ENCODE data around the gene PUS10. TPM values are rescaled to one million over a fixed set of nuclear protein-coding genes. Genes with fewer than 3 reads are reported as not detected.
"Not testable (repeated sequence)": the region's sequence is repeated elsewhere in the genome, so short reads cannot be mapped to it uniquely, and the experiment has no call there.

Gene PUS10
- polyA plus RNA-seq, 1 donor (not counting 4 experiments of a cell fraction or from before 2014, with no cell fraction given): 4.8 TPM

DNA sequence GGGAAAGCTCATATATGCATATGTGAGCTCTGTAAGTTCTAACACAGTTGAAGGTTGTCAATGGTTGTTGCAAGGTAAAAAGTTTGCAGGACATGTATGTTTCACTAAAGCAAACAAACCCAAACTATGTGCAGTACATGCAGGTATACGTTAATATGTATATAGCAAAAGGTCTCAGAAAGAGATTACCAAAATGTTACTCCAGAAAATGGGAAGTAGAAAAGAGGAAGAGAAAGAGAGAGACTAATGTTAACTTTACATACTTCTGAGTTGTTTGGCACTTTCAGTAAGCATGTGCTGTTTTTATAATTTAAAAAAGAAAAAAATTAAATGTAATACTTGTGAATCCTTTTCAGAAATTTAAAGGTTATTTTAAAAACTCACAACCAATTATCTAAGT lies 33.3 kb downstream of the PUS10 start:
- dilution Hi-C loops (cut with MboI; ENCODE audit: extremely low pct_ligation_motif_present, low sequenced_read_pairs): no loop called here
- no peak for FAIRE-seq

DNA sequence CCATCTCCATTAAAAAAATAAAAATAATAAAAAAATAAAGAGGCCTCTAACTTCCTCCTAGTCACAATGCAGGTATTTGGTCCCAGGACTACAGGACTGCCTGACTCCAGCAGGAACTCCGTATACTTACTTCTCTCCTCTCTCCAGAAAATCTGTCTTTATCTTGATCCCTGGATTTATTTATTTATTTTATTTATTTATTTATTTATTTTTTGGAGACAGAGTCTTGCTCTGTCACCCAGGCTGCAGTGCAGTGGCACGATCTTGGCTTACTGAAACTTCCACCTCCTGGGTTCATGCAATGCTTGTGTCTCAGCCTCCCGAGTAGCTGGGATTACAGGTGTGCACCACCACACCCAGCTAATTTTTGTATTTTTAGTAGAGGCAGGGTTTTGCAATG lies 36.0 kb downstream of the PUS10 start:
- H3K36me3 ChIP-seq (ENCODE audit: control insufficient read depth in 2 of 2, extremely low read depth in 1 of 2, insufficient read depth in 2 of 2, low read length in 2 of 2); H3K4me3 ChIP-seq (ENCODE audit: control insufficient read depth in 2 of 3, extremely low read depth in 1 of 3, insufficient read depth in 2 of 3, low read depth in 1 of 3, low read length in 3 of 3); dilution Hi-C loops (cut with MboI; ENCODE audit: extremely low pct_ligation_motif_present, low sequenced_read_pairs); H3K9ac ChIP-seq (ENCODE audit: control insufficient read depth, extremely low read depth, insufficient read depth, low read length); DNase-seq (ENCODE audit: low read depth, low spot score); H3K4me2 ChIP-seq (ENCODE audit: control insufficient read depth, extremely low read depth, insufficient read depth, low read depth, low read length); H2AFZ ChIP-seq (ENCODE audit: control insufficient read depth, low read length); H3K9me1 ChIP-seq (ENCODE audit: control insufficient read depth, extremely low read depth, insufficient read depth, low read length); FAIRE-seq; H3K4me1 ChIP-seq (ENCODE audit: control insufficient read depth, extremely low read depth, insufficient read depth, low read length); H4K20me1 ChIP-seq (ENCODE audit: control insufficient read depth, extremely low read depth, insufficient read depth, low read length); H3K27ac ChIP-seq (ENCODE audit: control insufficient read depth, insufficient read depth, low read length); H3K27me3 ChIP-seq (ENCODE audit: control insufficient read depth, extremely low read depth, insufficient read depth, low read length); H3K9me3 ChIP-seq (ENCODE audit: control insufficient read depth, low read depth, low read length); H3K79me2 ChIP-seq (ENCODE audit: control insufficient read depth, insufficient read depth, low read length): not testable (repeated sequence)

More for the DNA sequence above, 33.3 kb downstream of the PUS10 start:
- no peak overlapping the region for H3K27ac ChIP-seq (ENCODE audit: control insufficient read depth, insufficient read depth, low read length)
- H4K20me1 ChIP-seq (ENCODE audit: control insufficient read depth, extremely low read depth, insufficient read depth, low read length): no peaks in the 10 kb centered on the region
- no peaks in the 10 kb centered on the region for H3K27me3 ChIP-seq (ENCODE audit: control insufficient read depth, extremely low read depth, insufficient read depth, low read length)
- no peak overlapping the region for H3K4me3 ChIP-seq (ENCODE audit: control insufficient read depth in 2 of 3, extremely low read depth in 1 of 3, insufficient read depth in 2 of 3, low read depth in 1 of 3, low read length in 3 of 3)
- H3K9me3 ChIP-seq (ENCODE audit: control insufficient read depth, low read depth, low read length): no peaks in the 10 kb centered on the region
- no peaks in the 10 kb centered on the region for H3K4me1 ChIP-seq (ENCODE audit: control insufficient read depth, extremely low read depth, insufficient read depth, low read length)
- H2AFZ ChIP-seq (ENCODE audit: control insufficient read depth, low read length): no peak overlapping the region
- H3K79me2 ChIP-seq (ENCODE audit: control insufficient read depth, insufficient read depth, low read length): no peaks in the 10 kb centered on the region
- no peaks in the 10 kb centered on the region for H3K9me1 ChIP-seq (ENCODE audit: control insufficient read depth, extremely low read depth, insufficient read depth, low read length)
- no peak for DNase-seq (ENCODE audit: low read depth, low spot score)
- no peaks in the 10 kb centered on the region for H3K36me3 ChIP-seq (ENCODE audit: control insufficient read depth in 2 of 2, extremely low read depth in 1 of 2, insufficient read depth in 2 of 2, low read length in 2 of 2)
- H3K9ac ChIP-seq (ENCODE audit: control insufficient read depth, extremely low read depth, insufficient read depth, low read length): no peak overlapping the region
- no peak overlapping the region for H3K4me2 ChIP-seq (ENCODE audit: control insufficient read depth, extremely low read depth, insufficient read depth, low read depth, low read length)
- TF ChIP-seq EZH2 (IDR thresholded peaks at IDR 0.05; ENCODE audit: low read length): no peak
- TF ChIP-seq, protein P1, sequence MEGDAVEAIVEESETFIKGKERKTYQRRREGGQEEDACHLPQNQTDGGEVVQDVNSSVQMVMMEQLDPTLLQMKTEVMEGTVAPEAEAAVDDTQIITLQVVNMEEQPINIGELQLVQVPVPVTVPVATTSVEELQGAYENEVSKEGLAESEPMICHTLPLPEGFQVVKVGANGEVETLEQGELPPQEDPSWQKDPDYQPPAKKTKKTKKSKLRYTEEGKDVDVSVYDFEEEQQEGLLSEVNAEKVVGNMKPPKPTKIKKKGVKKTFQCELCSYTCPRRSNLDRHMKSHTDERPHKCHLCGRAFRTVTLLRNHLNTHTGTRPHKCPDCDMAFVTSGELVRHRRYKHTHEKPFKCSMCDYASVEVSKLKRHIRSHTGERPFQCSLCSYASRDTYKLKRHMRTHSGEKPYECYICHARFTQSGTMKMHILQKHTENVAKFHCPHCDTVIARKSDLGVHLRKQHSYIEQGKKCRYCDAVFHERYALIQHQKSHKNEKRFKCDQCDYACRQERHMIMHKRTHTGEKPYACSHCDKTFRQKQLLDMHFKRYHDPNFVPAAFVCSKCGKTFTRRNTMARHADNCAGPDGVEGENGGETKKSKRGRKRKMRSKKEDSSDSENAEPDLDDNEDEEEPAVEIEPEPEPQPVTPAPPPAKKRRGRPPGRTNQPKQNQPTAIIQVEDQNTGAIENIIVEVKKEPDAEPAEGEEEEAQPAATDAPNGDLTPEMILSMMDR (optimal IDR thresholded peaks at IDR 0.05 in 1 of 3, IDR thresholded peaks at IDR 0.05 in 1 of 3, conservative IDR thresholded peaks at IDR 0.05 in 1 of 3; ENCODE audit: extremely low read depth in 1 of 3, insufficient read depth in 2 of 3, low read length in 3 of 3): no peak

DNA sequence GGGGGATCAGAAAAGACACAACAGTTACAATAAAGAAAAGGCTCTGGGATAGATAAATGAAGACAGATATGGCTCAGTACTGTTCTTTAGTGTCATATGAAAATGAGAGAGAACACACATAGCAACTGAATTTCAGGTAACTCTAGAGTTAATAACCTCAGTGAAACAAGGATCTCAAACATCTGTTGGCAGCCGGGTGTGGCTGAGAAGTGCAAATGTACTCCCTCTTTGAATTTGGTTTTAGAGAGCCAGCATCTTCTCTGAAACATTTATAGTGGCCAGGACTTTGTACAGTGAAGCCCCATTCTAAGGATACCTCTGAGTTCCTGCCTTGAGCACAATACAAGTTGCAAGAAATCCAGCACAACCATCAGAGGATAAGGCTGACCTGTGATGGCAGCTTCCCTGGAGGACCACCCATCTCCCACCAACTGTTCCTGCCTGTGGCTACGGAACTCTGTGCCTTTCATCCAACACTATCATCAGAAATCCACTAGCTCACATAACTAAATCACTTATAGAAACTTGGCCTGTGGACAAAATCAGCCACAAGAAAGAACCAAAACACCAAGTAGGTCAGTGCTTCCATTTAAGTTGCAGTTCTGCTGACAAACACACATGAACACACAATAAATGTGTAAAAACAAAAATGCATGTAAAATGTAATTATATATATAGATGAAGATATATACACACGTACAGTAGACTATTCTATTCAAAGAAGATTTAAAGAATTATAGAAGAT lies 37.8 kb downstream of the PUS10 start:
- Histone ChIP-seq H3K4me2 (ENCODE audit: control insufficient read depth, extremely low read depth, insufficient read depth, low read depth, low read length) (no peak overlapping the region), H3K4me1 (ENCODE audit: control insufficient read depth, extremely low read depth, insufficient read depth, low read length) (no peaks in the 10 kb centered on the region), H3K9ac (ENCODE audit: control insufficient read depth, extremely low read depth, insufficient read depth, low read length) (no peak overlapping the region), H3K79me2 (ENCODE audit: control insufficient read depth, insufficient read depth, low read length) (no peaks in the 10 kb centered on the region), H3K27ac (ENCODE audit: control insufficient read depth, insufficient read depth, low read length) (no peak overlapping the region), H3K27me3 (ENCODE audit: control insufficient read depth, extremely low read depth, insufficient read depth, low read length) (no peaks in the 10 kb centered on the region), H3K9me3 (ENCODE audit: control insufficient read depth, low read depth, low read length) (no peaks in the 10 kb centered on the region), H3K9me1 (ENCODE audit: control insufficient read depth, extremely low read depth, insufficient read depth, low read length) (no peaks in the 10 kb centered on the region), H3K36me3 (ENCODE audit: control insufficient read depth in 2 of 2, extremely low read depth in 1 of 2, insufficient read depth in 2 of 2, low read length in 2 of 2) (no peaks in the 10 kb centered on the region), H4K20me1 (ENCODE audit: control insufficient read depth, extremely low read depth, insufficient read depth, low read length) (no peaks in the 10 kb centered on the region), H2AFZ (ENCODE audit: control insufficient read depth, low read length) (no peak overlapping the region), H3K4me3 (ENCODE audit: control insufficient read depth in 2 of 3, extremely low read depth in 1 of 3, insufficient read depth in 2 of 3, low read depth in 1 of 3, low read length in 3 of 3) (no peak overlapping the region)
- FAIRE-seq (no peak), DNase-seq (ENCODE audit: low read depth, low spot score) (no peak)
- dilution Hi-C loops (cut with MboI; ENCODE audit: extremely low pct_ligation_motif_present, low sequenced_read_pairs): no loop called here
- TF ChIP-seq EZH2 (IDR thresholded peaks at IDR 0.05; ENCODE audit: low read length): no peak
- TF ChIP-seq, protein P1 (optimal IDR thresholded peaks at IDR 0.05 in 1 of 3, IDR thresholded peaks at IDR 0.05 in 1 of 3, conservative IDR thresholded peaks at IDR 0.05 in 1 of 3; ENCODE audit: extremely low read depth in 1 of 3, insufficient read depth in 2 of 3, low read length in 3 of 3): no peak

Measured in keratinocyte (primary cell).